Esophagus squamous epithelium (tissue), 4 donors: ENCODE data around the gene RFX8.

Experiments
- CTCF ChIP-seq, 6 experiments: fragments of 450-650 bp in 4 of 6; fragments of 200-600 bp in 2 of 6; sonication (generic) in 2 of 6; IDR thresholded peaks; one replicate each; pipeline ENCODE4 v1.5.1; 2016 to 2019; ENCODE audit warnings: antibody characterized with exemption in 6 of 6, mild to moderate bottlenecking in 4 of 6, moderate library complexity in 4 of 6
- POLR2A ChIP-seq, 4 donors: fragments of 450-650 bp; IDR thresholded peaks; one replicate each; pipeline ENCODE4 v1.6.1; 2017; ENCODE audit warnings: antibody characterized with exemption in 4 of 4, mild to moderate bottlenecking in 4 of 4, moderate library complexity in 3 of 4

- TF ChIP-seq CTCF (IDR thresholded peaks at IDR 0.05) (no peak), POLR2A (IDR thresholded peaks at IDR 0.05) (no peak)
These were observed 69.5 kb downstream of the RFX8 start for GRCh38 chr2:101405351-101405899.
